ENCODE measurements around the gene SLC22A4. TPM values are rescaled to one million over a fixed set of nuclear protein-coding genes. Genes with fewer than 3 reads are reported as not detected.

SLC22A4 gene
- total RNA-seq, 2 donors from 2014 or later: 0.68 TPM; not detected in 1

DNA sequence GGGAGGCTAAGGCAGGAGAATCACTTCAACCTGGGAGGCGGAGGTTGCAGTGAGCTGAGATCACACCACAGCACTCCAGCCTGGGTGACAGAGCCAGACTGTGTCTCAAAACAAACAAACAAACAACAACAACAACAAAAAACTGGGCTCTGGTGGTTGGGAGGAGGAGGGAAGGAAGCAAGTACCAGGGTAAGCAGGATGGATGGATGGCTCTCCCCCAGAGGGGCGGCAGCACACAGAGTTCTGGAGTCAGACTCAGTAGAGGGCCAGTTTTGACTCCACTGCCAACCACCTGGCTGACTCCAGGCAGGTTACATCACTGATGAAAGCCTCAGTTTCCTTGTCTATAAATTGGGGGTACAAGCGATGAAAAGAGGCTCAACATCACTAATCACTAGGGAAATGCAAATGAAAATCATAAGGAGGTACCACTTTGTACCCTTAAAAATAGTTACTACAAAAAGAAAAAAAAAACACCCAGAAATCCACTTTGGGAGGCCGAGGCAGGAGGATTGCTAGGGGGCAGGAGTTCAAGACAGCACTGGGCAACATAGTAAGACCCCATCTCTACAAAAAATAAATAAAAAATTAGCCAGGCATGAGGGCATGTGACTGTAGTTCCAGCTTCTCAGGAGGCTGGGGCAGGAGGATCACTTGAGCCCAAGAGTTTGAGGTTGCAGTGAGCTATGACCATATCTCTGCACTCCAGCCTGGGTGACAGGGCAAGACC is 3.2 kb downstream of the SLC22A4 start:
- DNase-seq: no peak
- no peaks in the 10 kb centered on the region for H3K9me3 ChIP-seq (ENCODE audit: control insufficient read depth, low read length)
- H3K27ac Mint-ChIP-seq: no peak overlapping the region
- H3K4me3 Mint-ChIP-seq: no peak overlapping the region
- no peak overlapping the region for H3K4me3 ChIP-seq (ENCODE audit: low read length)
- 86 to 90% methylated on average over 2 to 4 of the region's 4 CpGs for WGBS, 2 experiments (ENCODE audit: insufficient coverage in 1 of 2, insufficient read length in 1 of 2)
- no peaks in the 10 kb centered on the region for H3K36me3 Mint-ChIP-seq (ENCODE audit: low read depth)
- H3K27me3 Mint-ChIP-seq (ENCODE audit: insufficient read depth): peaks cover 37% of the 10 kb centered on the region
- no peak overlapping the region for H3K27ac ChIP-seq (ENCODE audit: low read depth, low read length)
- H3K27me3 ChIP-seq (ENCODE audit: control insufficient read depth, insufficient read depth, low read length, poor library complexity, severe bottlenecking): peaks cover 31% of the 10 kb centered on the region
- H3K4me1 Mint-ChIP-seq: peaks cover 18% of the 10 kb centered on the region
- H3K36me3 ChIP-seq (ENCODE audit: control insufficient read depth, insufficient read depth, low read length): no peaks in the 10 kb centered on the region
- H3K9ac ChIP-seq (ENCODE audit: extremely low read depth, low read length, poor library complexity, severe bottlenecking): no peak overlapping the region
- TF ChIP-seq, protein P1, sequence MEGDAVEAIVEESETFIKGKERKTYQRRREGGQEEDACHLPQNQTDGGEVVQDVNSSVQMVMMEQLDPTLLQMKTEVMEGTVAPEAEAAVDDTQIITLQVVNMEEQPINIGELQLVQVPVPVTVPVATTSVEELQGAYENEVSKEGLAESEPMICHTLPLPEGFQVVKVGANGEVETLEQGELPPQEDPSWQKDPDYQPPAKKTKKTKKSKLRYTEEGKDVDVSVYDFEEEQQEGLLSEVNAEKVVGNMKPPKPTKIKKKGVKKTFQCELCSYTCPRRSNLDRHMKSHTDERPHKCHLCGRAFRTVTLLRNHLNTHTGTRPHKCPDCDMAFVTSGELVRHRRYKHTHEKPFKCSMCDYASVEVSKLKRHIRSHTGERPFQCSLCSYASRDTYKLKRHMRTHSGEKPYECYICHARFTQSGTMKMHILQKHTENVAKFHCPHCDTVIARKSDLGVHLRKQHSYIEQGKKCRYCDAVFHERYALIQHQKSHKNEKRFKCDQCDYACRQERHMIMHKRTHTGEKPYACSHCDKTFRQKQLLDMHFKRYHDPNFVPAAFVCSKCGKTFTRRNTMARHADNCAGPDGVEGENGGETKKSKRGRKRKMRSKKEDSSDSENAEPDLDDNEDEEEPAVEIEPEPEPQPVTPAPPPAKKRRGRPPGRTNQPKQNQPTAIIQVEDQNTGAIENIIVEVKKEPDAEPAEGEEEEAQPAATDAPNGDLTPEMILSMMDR (conservative IDR thresholded peaks at IDR 0.05): no peak
- H3K4me1 ChIP-seq (ENCODE audit: control insufficient read depth, insufficient read depth, low read length): peaks cover 3% of the 10 kb centered on the region
- no peaks in the 10 kb centered on the region for H3K9me3 Mint-ChIP-seq

- no peaks in the 10 kb centered on the region for H3K36me3 Mint-ChIP-seq (ENCODE audit: low read depth)
- no peak overlapping the region for H3K9ac ChIP-seq (ENCODE audit: extremely low read depth, low read length, poor library complexity, severe bottlenecking)
- H3K9me3 ChIP-seq (ENCODE audit: control insufficient read depth, low read length): no peaks in the 10 kb centered on the region
- no peaks in the 10 kb centered on the region for H3K9me3 Mint-ChIP-seq
- no peaks in the 10 kb centered on the region for H3K36me3 ChIP-seq (ENCODE audit: control insufficient read depth, insufficient read depth, low read length)
- H3K4me1 ChIP-seq (ENCODE audit: control insufficient read depth, insufficient read depth, low read length): peaks cover 3% of the 10 kb centered on the region
- no peak for DNase-seq
- H3K27me3 ChIP-seq (ENCODE audit: control insufficient read depth, insufficient read depth, low read length, poor library complexity, severe bottlenecking): peaks cover 31% of the 10 kb centered on the region
- no peak overlapping the region for H3K4me3 Mint-ChIP-seq
- H3K4me1 Mint-ChIP-seq: peaks cover 12% of the 10 kb centered on the region
- TF ChIP-seq, protein P1 (conservative IDR thresholded peaks at IDR 0.05): no peak
- H3K27me3 Mint-ChIP-seq (ENCODE audit: insufficient read depth): peaks cover 37% of the 10 kb centered on the region
- H3K4me3 ChIP-seq (ENCODE audit: low read length): no peak overlapping the region
- 95 to 96% methylated on average over 6 of the region's 6 CpGs for WGBS, 2 experiments (ENCODE audit: insufficient coverage in 1 of 2, insufficient read length in 1 of 2)
- no peak overlapping the region for H3K27ac ChIP-seq (ENCODE audit: low read depth, low read length)
- no peak overlapping the region for H3K27ac Mint-ChIP-seq
Measured at GRCh38 chr5:132298298-132299212, 4.4 kb downstream of the SLC22A4 start.

- H3K36me3 ChIP-seq (ENCODE audit: control insufficient read depth, insufficient read depth, low read length): no peaks in the 10 kb centered on the region
- WGBS, 2 experiments (ENCODE audit: insufficient coverage in 1 of 2, insufficient read length in 1 of 2): 94 to 100% methylated on average over 1 to 2 of the region's 2 CpGs
- no peak for DNase-seq
- peaks cover 29% of the 10 kb centered on the region for H3K27me3 Mint-ChIP-seq (ENCODE audit: insufficient read depth)
- H3K27ac Mint-ChIP-seq: no peak overlapping the region
- H3K27ac ChIP-seq (ENCODE audit: low read depth, low read length): no peak overlapping the region
- H3K4me3 Mint-ChIP-seq: no peak overlapping the region
- H3K9ac ChIP-seq (ENCODE audit: extremely low read depth, low read length, poor library complexity, severe bottlenecking): no peak overlapping the region
- TF ChIP-seq, protein P1 (conservative IDR thresholded peaks at IDR 0.05): no peak
- no peaks in the 10 kb centered on the region for H3K36me3 Mint-ChIP-seq (ENCODE audit: low read depth)
- H3K4me3 ChIP-seq (ENCODE audit: low read length): no peak overlapping the region
- H3K4me1 ChIP-seq (ENCODE audit: control insufficient read depth, insufficient read depth, low read length): peaks cover 3% of the 10 kb centered on the region
- peaks cover 1% of the 10 kb centered on the region for H3K9me3 ChIP-seq (ENCODE audit: control insufficient read depth, low read length)
- H3K4me1 Mint-ChIP-seq: peaks cover 15% of the 10 kb centered on the region
- peaks cover 23% of the 10 kb centered on the region for H3K27me3 ChIP-seq (ENCODE audit: control insufficient read depth, insufficient read depth, low read length, poor library complexity, severe bottlenecking)
- peaks cover 1% of the 10 kb centered on the region for H3K9me3 Mint-ChIP-seq
Measured at GRCh38 chr5:132299917-132300316, 5.7 kb downstream of the SLC22A4 start.
